A549 (cell line): ENCODE data around the gene GRHL3.

Experiments
- CBX2 ChIP-seq: fragments of 200-600 bp; sonication (generic); IDR thresholded peaks from 2 replicates; pipeline ENCODE4 v1.6.1; 2016; ENCODE audit warnings: low read depth, mild to moderate bottlenecking, borderline replicate concordance
- CTCF ChIP-seq: fragments of >200 bp; sonication (Bioruptor Twin); formaldehyde crosslinking; IDR thresholded peaks from 3 replicates; pipeline ENCODE4 v1.5.1; 2016
- ELK1 ChIP-seq: fragments of 150-350 bp; IDR thresholded peaks from 2 replicates; pipeline ENCODE4 v1.6.1; 2014; ENCODE audit warnings: low read depth, mild to moderate bottlenecking, low read length
- EP300 ChIP-seq, 2 experiments: fragments of >200 bp; sonication (Bioruptor Twin); formaldehyde crosslinking; IDR thresholded peaks; 2 replicates in 1 of 2; 3 replicates in 1 of 2; pipeline ENCODE4 v1.6.1; 2016 to 2017
- FOSL2 ChIP-seq, 2 experiments: fragments of 450-650 bp in 1 of 2; fragments of >200 bp in 1 of 2; sonication (Bioruptor Twin) in 1 of 2; formaldehyde crosslinking; IDR thresholded peaks; 2 replicates each; pipeline versions ENCODE4 v1.5.0 to v1.6.1; 2016 to 2020; ENCODE audit warnings: mild to moderate bottlenecking in 1 of 2, moderate library complexity in 1 of 2
- POLR2A ChIP-seq: IDR thresholded peaks from 2 replicates; pipeline ENCODE4 v1.6.1; 2012; ENCODE audit warnings: mild to moderate bottlenecking, low read length
- POLR2AphosphoS2 ChIP-seq: conservative IDR thresholded peaks from 2 replicates; pipeline ENCODE4 v1.6.1; 2012; ENCODE audit warnings: low read length, improper control_type of control experiment, inconsistent platforms
- RAD21 ChIP-seq, 2 experiments: fragments of >200 bp in 1 of 2; sonication (Bioruptor Twin) in 1 of 2; formaldehyde crosslinking in 1 of 2; IDR thresholded peaks in 1 of 2; conservative IDR thresholded peaks in 1 of 2; 2 replicates in 1 of 2; 3 replicates in 1 of 2; pipeline ENCODE4 v1.6.1; 2012 to 2018; ENCODE audit warnings: inconsistent platforms in 1 of 2
- REST ChIP-seq: fragments of 200-600 bp; sonication (generic); IDR thresholded peaks from 2 replicates; pipeline ENCODE4 v1.6.1; 2016; ENCODE audit warnings: antibody characterized with exemption, mild to moderate bottlenecking, moderate library complexity
- RFX5 ChIP-seq: fragments of 450-650 bp; IDR thresholded peaks from 2 replicates; pipeline ENCODE4 v1.7.1; 2014; ENCODE audit warnings: antibody characterized with exemption, mild to moderate bottlenecking, moderate library complexity
- SMC3 ChIP-seq: fragments of >200 bp; sonication (Bioruptor Twin); formaldehyde crosslinking; IDR thresholded peaks from 3 replicates; pipeline ENCODE4 v1.6.1; 2018; ENCODE audit warnings: inconsistent platforms
- TFCP2L1 ChIP-seq: fragments of 250-450 bp; sonication (Bioruptor Pico); IDR thresholded peaks from 2 replicates; pipeline ENCODE4 v1.5.0; 2021; ENCODE audit warnings: mild to moderate bottlenecking
- USF2 ChIP-seq: fragments of 450-650 bp; IDR thresholded peaks from 2 replicates; pipeline ENCODE4 v1.6.1; 2014; ENCODE audit warnings: antibody characterized with exemption
- ZSCAN20 ChIP-seq: fragments of 250-450 bp; sonication (Bioruptor Pico); IDR thresholded peaks from 2 replicates; pipeline ENCODE4 v1.8.0; 2022; ENCODE audit warnings: mild to moderate bottlenecking, moderate library complexity

DNA sequence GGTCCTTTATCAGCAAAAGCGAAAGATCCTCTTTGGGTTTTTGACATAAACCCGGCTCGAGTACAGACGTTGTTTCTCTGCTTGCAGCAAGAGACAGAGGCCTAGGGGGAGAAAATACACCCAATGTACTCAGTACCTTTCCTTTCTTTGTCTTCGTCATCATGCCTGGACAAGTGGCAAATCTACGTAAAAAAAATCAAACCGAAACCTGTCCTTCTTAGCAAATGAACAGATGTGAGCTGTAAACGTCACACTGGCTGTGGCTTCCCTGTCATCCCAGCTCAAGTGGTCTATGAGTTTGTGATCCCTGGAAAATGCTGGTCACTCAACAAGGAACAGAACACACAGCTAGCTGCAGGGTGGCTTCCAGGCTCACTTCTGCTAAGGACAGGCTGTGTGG, 54.6 kb downstream of the GRHL3 start:
- TF ChIP-seq CTCF = no peak
- TF ChIP-seq USF2 = no peak
- TF ChIP-seq REST = no peak
- TF ChIP-seq ZSCAN20 (CRISPR knock-in tag) = no peak
- no peak for TF ChIP-seq CBX2
- TF ChIP-seq RAD21 (conservative IDR thresholded peaks at IDR 0.05 in 1 of 2, IDR thresholded peaks at IDR 0.05 in 1 of 2) = no peak
- TF ChIP-seq TFCP2L1 (CRISPR knock-in tag) = no peak
- no peak for TF ChIP-seq POLR2A
- no peak for TF ChIP-seq POLR2AphosphoS2
- TF ChIP-seq FOSL2 (IDR thresholded peaks at IDR 0.05) = no peak
- TF ChIP-seq FOSL2 (CRISPR knock-in tag; IDR thresholded peaks at IDR 0.05) = no peak
- TF ChIP-seq EP300 (IDR thresholded peaks at IDR 0.05) = no peak
- TF ChIP-seq ELK1 = no peak
- no peak for TF ChIP-seq SMC3
- TF ChIP-seq RFX5 = no peak
